ENCODE measurements around the gene MPEG1. TPM values are rescaled to one million over a fixed set of nuclear protein-coding genes. Genes with fewer than 3 reads are reported as not detected.

Gene MPEG1
- total RNA-seq, 2 donors from 2014 or later, result 1.3 to 3.9 TPM

GRCh38 chr11:59185386-59185945 lies 27.3 kb downstream of the MPEG1 start:
- Histone ChIP-seq H3K36me3 (replicated peaks in 1 of 2; ENCODE audit: insufficient read depth in 1 of 2, low read depth in 2 of 2) (no peaks in the 10 kb centered on the region), H3K9me3 (no peaks in the 10 kb centered on the region), H3K27me3 (no peaks in the 10 kb centered on the region), H3K4me1 (peaks cover 59% of the 10 kb centered on the region), H3K27ac (peak overlapping the region; percentile 50 to 77 (median 68)), H3K4me3 (no peak overlapping the region)
- WGBS, 2 donors, result 74 to 78% methylated on average over 5 of the region's 5 CpGs
- TF ChIP-seq POLR2A (IDR thresholded peaks at IDR 0.05) (no peak), CTCF (IDR thresholded peaks at IDR 0.05) (no peak)
- intact Hi-C loops (cut with DNase I), result loop anchor here (10.0 kb wide), 1 partner anchor 99 kb away; no protein-coding TSS in a partner anchor
- ATAC-seq (no peak), DNase-seq (no peak)

DNA sequence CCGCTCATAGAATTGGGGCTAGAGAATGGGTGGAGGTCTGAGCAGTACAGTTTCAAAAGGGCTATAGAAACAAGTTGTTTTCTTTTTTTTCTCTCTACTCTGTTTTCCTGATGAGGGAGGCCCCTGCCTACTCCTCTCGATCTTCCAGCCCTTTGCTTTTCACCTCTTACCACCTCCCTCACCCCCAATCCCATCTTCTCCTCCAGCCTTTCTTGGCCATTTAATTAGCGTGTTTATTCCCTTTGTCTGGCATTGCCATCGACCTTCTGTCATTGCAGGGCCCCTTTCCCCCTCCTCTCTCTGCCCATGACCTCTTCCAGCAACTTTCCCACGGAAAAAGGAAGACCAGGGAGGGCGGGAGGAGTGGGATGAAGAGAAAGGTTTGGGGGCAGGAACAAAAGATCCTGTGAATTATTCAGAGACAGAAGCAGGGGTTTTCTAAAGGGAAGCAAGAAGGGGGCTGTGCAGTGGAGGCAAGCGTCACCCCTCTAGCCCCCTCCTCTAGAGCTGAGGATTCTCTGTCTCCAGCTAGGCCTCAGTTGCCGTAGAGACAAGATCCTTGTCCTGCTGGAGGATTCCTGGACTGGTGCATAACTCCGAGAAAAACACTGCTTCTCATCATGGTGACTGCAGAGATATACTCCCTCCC lies 27.9 kb downstream of the MPEG1 start:
- 63 to 64% methylated on average over 9 of the region's 9 CpGs for WGBS, 2 donors
- Histone ChIP-seq H3K27me3 (no peaks in the 10 kb centered on the region), H3K9me3 (no peaks in the 10 kb centered on the region), H3K27ac (peak overlapping the region in 3 of 4 donors; percentile 66 to 77 (median 70)), H3K4me1 (peaks cover 55% of the 10 kb centered on the region), H3K4me3 (no peak overlapping the region), H3K36me3 (replicated peaks in 1 of 2; ENCODE audit: insufficient read depth in 1 of 2, low read depth in 2 of 2) (no peaks in the 10 kb centered on the region)
- DNase-seq, result no peak
- no peak for TF ChIP-seq CTCF (IDR thresholded peaks at IDR 0.05)
- no peak for TF ChIP-seq POLR2A (IDR thresholded peaks at IDR 0.05)
- no peak for ATAC-seq
- intact Hi-C loops (cut with DNase I), result loop anchor here (10.0 kb wide), 1 partner anchor 100 kb away; no protein-coding TSS in a partner anchor

GRCh38 chr11:59183771-59184170 lies 29.0 kb downstream of the MPEG1 start:
- Histone ChIP-seq H3K4me3 (no peak overlapping the region), H3K27me3 (no peaks in the 10 kb centered on the region), H3K27ac (peak overlapping the region in 2 of 4 donors; percentile 70 to 77), H3K9me3 (no peaks in the 10 kb centered on the region), H3K4me1 (peaks cover 51% of the 10 kb centered on the region), H3K36me3 (replicated peaks in 1 of 2; ENCODE audit: insufficient read depth in 1 of 2, low read depth in 2 of 2) (no peaks in the 10 kb centered on the region)
- TF ChIP-seq CTCF (IDR thresholded peaks at IDR 0.05) (no peak), POLR2A (IDR thresholded peaks at IDR 0.05) (no peak)
- ATAC-seq, result no peak
- peak in 1 of 4 donors; percentile 33 for DNase-seq
- 60 to 71% methylated on average over 1 of the region's 1 CpG for WGBS, 2 donors
- intact Hi-C loops (cut with DNase I), result loop anchor here (10.0 kb wide), 1 partner anchor 101 kb away; no protein-coding TSS in a partner anchor

DNA sequence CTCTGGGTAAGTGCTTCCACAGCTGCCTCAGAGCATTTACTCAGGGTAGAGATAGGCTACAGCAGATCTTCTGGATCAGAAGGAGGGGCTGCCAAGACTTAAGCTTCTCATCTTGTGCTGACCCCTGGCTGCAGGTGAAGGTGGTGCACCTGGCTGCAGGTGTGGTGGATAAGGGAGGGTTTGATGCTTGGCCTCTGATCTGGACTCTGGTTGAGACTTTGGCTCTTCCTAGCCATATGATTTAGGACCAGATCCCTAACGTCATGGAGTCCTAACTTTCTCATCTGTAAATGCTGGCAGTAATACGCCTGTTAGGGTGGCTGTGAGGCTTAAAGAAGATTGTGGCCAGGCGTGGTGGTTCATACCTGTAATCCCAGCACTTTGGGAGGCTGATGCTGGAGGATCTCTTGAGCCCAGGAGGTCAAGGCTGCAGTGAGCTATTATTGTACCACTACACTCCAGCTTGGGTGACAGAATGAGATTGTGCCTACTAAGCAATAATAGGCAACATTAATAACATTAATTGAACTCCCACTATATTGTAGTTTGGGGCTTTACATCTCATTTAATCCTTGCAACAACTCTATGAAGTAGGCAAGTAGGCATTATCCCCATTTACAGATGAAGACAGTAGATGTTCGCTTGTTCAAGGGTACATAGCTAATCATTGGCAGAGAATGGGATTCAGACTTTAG lies 30.1 kb downstream of the MPEG1 start:
- Histone ChIP-seq H3K27me3 (no peaks in the 10 kb centered on the region), H3K4me3 (no peak overlapping the region), H3K36me3 (replicated peaks in 1 of 2; ENCODE audit: insufficient read depth in 1 of 2, low read depth in 2 of 2) (no peaks in the 10 kb centered on the region), H3K4me1 (peaks cover 42% of the 10 kb centered on the region), H3K27ac (peak overlapping the region in 1 of 4 donors; percentile 77), H3K9me3 (no peaks in the 10 kb centered on the region)
- peak in 3 of 4 donors; percentile 40 to 60 (median 53) for DNase-seq
- TF ChIP-seq POLR2A (IDR thresholded peaks at IDR 0.05) (no peak), CTCF (IDR thresholded peaks at IDR 0.05) (peak in 6 of 7 experiments; percentile 9 to 56 (median 34))
- intact Hi-C loops (cut with DNase I), result loop anchor here (10.0 kb wide), 1 partner anchor 102 kb away; no protein-coding TSS in a partner anchor
- WGBS, 2 donors, result 73 to 81% methylated on average over 4 of the region's 4 CpGs
- ATAC-seq, result no peak
